Uterus (tissue), 4 donors: ENCODE measurements around the gene COL25A1. TPM values are rescaled to one million over a fixed set of nuclear protein-coding genes. Genes with fewer than 3 reads are reported as not detected.

Experiments used
- DNase-seq, 2 donors: peaks; one replicate each; pipeline ENCODE4 v3.0.0-alpha.2; 2019 to 2020
- H3K27ac ChIP-seq, 2 donors: fragments of 200-600 bp; sonication (generic); 1 replicate in 1 of 2; 2 replicates in 1 of 2; pipeline ENCODE4 v1.5.1; 2016 to 2018
- H3K27me3 ChIP-seq, 2 donors: fragments of 200-600 bp; sonication (generic); one replicate each; pipeline ENCODE4 v1.5.1; 2018 to 2019; ENCODE audit warnings: control low read depth in 1 of 2
- H3K36me3 ChIP-seq, 2 donors: fragments of 200-600 bp; sonication (generic); one replicate each; pipeline ENCODE4 v1.5.1; 2019; ENCODE audit warnings: control low read depth in 1 of 2
- H3K4me1 ChIP-seq, 2 donors: fragments of 200-600 bp; sonication (generic); one replicate each; pipeline ENCODE4 v1.5.1; 2018 to 2019; ENCODE audit warnings: control low read depth in 1 of 2
- H3K4me3 ChIP-seq, 2 donors: fragments of 200-600 bp; sonication (generic); 1 replicate in 1 of 2; 2 replicates in 1 of 2; pipeline ENCODE4 v1.5.1; 2018 to 2019; ENCODE audit warnings: mild to moderate bottlenecking in 1 of 2
- H3K9me3 ChIP-seq, 2 donors: fragments of 200-600 bp; sonication (generic); one replicate each; pipeline ENCODE4 v1.5.1; 2019; ENCODE audit warnings: control low read depth in 1 of 2
- POLR2A ChIP-seq, 2 donors: fragments of 450-650 bp; IDR thresholded peaks; one replicate each; pipeline ENCODE4 v1.6.1; 2016; ENCODE audit warnings: antibody characterized with exemption in 2 of 2, mild to moderate bottlenecking in 1 of 2, moderate library complexity in 1 of 2
- intact Hi-C: fragments of 100-400 bp; cut with DNase I; formaldehyde crosslinking; loops from one replicate; pipeline ENCODE4 v1.15.1; 2023; ENCODE audit warnings: low total_unique reads
- total RNA-seq, 4 donors: library from RNA; depleted of rRNA in 3 of 4; stranded (reverse); fragments of >200 nt in 3 of 4; gene quantifications; one replicate each; pipeline versions ENCODE4 v1.1.0 to v1.2.4, GENCODE V29; 2014 to 2023
- TF ChIP-seq, protein P1 (sequence below), 4 experiments: fragments of 200-600 bp in 2 of 4; fragments of 450-650 bp in 2 of 4; sonication (generic) in 2 of 4; IDR thresholded peaks; one replicate each; pipeline ENCODE4 v1.5.1; 2016 to 2019; ENCODE audit warnings: antibody characterized with exemption in 4 of 4, mild to moderate bottlenecking in 2 of 4, moderate library complexity in 1 of 4
- donor health status: DM: yes; HTN: yes; CAD: no.

COL25A1 gene
- total RNA-seq, 4 donors from 2014 or later = 0.26 to 41.1 (median 1.8) TPM; not detected in 1

GRCh38 chr4:108840426-108840975, 462.0 kb downstream of the COL25A1 start:
- intact Hi-C loops = no loop called here
- TF ChIP-seq, protein P1, sequence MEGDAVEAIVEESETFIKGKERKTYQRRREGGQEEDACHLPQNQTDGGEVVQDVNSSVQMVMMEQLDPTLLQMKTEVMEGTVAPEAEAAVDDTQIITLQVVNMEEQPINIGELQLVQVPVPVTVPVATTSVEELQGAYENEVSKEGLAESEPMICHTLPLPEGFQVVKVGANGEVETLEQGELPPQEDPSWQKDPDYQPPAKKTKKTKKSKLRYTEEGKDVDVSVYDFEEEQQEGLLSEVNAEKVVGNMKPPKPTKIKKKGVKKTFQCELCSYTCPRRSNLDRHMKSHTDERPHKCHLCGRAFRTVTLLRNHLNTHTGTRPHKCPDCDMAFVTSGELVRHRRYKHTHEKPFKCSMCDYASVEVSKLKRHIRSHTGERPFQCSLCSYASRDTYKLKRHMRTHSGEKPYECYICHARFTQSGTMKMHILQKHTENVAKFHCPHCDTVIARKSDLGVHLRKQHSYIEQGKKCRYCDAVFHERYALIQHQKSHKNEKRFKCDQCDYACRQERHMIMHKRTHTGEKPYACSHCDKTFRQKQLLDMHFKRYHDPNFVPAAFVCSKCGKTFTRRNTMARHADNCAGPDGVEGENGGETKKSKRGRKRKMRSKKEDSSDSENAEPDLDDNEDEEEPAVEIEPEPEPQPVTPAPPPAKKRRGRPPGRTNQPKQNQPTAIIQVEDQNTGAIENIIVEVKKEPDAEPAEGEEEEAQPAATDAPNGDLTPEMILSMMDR (IDR thresholded peaks at IDR 0.05) = no peak
- TF ChIP-seq POLR2A (IDR thresholded peaks at IDR 0.05) = no peak
- H3K4me3 ChIP-seq = no peak overlapping the region
- no peaks in the 10 kb centered on the region for H3K27me3 ChIP-seq
- H3K27ac ChIP-seq = no peak overlapping the region
- no peak for DNase-seq
- no peaks in the 10 kb centered on the region for H3K9me3 ChIP-seq
- H3K36me3 ChIP-seq = no peaks in the 10 kb centered on the region
- no peaks in the 10 kb centered on the region for H3K4me1 ChIP-seq

DNA sequence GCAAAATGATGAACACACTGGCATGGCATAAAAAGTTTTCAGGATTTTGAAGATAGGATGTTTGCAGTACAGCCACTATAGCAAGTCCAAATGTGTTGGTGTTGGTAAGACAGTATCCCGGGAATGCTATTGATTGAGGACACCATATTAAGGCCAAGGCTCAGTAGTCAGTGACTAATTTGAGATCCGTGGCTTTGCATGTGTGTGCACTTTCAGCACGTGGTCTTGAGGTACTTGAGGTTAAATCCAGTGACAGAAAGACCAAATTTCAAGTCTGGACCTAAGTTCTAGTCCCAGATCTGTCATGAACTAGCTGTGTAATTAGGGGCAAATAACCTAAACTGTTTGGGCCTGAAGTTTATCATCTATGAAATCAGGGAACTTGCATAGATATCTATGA, 463.1 kb downstream of the COL25A1 start:
- H3K9me3 ChIP-seq = no peaks in the 10 kb centered on the region
- TF ChIP-seq, protein P1 (IDR thresholded peaks at IDR 0.05) = no peak
- no peak for TF ChIP-seq POLR2A (IDR thresholded peaks at IDR 0.05)
- intact Hi-C loops = no loop called here

GRCh38 chr4:108838451-108838850, 464.0 kb downstream of the COL25A1 start:
- Histone ChIP-seq H3K4me1 (no peaks in the 10 kb centered on the region), H3K9me3 (no peaks in the 10 kb centered on the region), H3K27ac (no peak overlapping the region), H3K27me3 (no peaks in the 10 kb centered on the region), H3K4me3 (no peak overlapping the region), H3K36me3 (no peaks in the 10 kb centered on the region)
- DNase-seq = no peak
- TF ChIP-seq, protein P1 (IDR thresholded peaks at IDR 0.05) = no peak
- TF ChIP-seq POLR2A (IDR thresholded peaks at IDR 0.05) = no peak
- intact Hi-C loops = no loop called here

More for the DNA sequence above, 463.1 kb downstream of the COL25A1 start:
- no peak overlapping the region for H3K4me3 ChIP-seq
- H3K27ac ChIP-seq = no peak overlapping the region
- no peaks in the 10 kb centered on the region for H3K27me3 ChIP-seq
- no peaks in the 10 kb centered on the region for H3K4me1 ChIP-seq
- no peak for DNase-seq
- no peaks in the 10 kb centered on the region for H3K36me3 ChIP-seq

- intact Hi-C loops = no loop called here
- no peaks in the 10 kb centered on the region for H3K27me3 ChIP-seq
- no peak for TF ChIP-seq POLR2A (IDR thresholded peaks at IDR 0.05)
- TF ChIP-seq, protein P1 (IDR thresholded peaks at IDR 0.05) = peak; percentile 36 to 46 (median 38)
- DNase-seq = no peak
- H3K4me3 ChIP-seq = no peak overlapping the region
- no peaks in the 10 kb centered on the region for H3K36me3 ChIP-seq
- H3K4me1 ChIP-seq = no peaks in the 10 kb centered on the region
- H3K27ac ChIP-seq = no peak overlapping the region
- H3K9me3 ChIP-seq = no peaks in the 10 kb centered on the region
Observed at GRCh38 chr4:108834835-108835384, 467.5 kb downstream of the COL25A1 start.

GRCh38 chr4:108834166-108834834, 468.2 kb downstream of the COL25A1 start:
- TF ChIP-seq, protein P1 (IDR thresholded peaks at IDR 0.05) = no peak
- TF ChIP-seq POLR2A (IDR thresholded peaks at IDR 0.05) = no peak
- H3K27me3 ChIP-seq = no peaks in the 10 kb centered on the region
- no peak overlapping the region for H3K4me3 ChIP-seq
- H3K36me3 ChIP-seq = no peaks in the 10 kb centered on the region
- intact Hi-C loops = no loop called here
- DNase-seq = no peak
- no peaks in the 10 kb centered on the region for H3K4me1 ChIP-seq
- H3K27ac ChIP-seq = no peak overlapping the region
- H3K9me3 ChIP-seq = no peaks in the 10 kb centered on the region
